ENCODE measurements around the gene KIR3DL1.

Gene KIR3DL1

GRCh38 chr19:54790711-54791110, 25.6 kb upstream of the KIR3DL1 start:
- DNase-seq = no peak
- TF ChIP-seq CTCF (IDR thresholded peaks at IDR 0.05; ENCODE audit: low read depth, low read length) = no peak
- peaks cover 12% of the 10 kb centered on the region for H3K27me3 ChIP-seq
- no peak overlapping the region for H3K4me3 ChIP-seq (ENCODE audit: low read depth, low read length)
- H3K4me1 ChIP-seq = no peaks in the 10 kb centered on the region
- no peaks in the 10 kb centered on the region for H3K9me3 ChIP-seq
- no peaks in the 10 kb centered on the region for H3K36me3 ChIP-seq

- Histone ChIP-seq H3K27me3 (peaks cover 12% of the 10 kb centered on the region), H3K9me3 (no peaks in the 10 kb centered on the region), H3K4me1 (no peaks in the 10 kb centered on the region), H3K4me3 (ENCODE audit: low read depth, low read length) (no peak overlapping the region), H3K36me3 (no peaks in the 10 kb centered on the region)
- DNase-seq = no peak
- TF ChIP-seq CTCF (IDR thresholded peaks at IDR 0.05; ENCODE audit: low read depth, low read length) = no peak
Measured at GRCh38 chr19:54791476-54791875, 24.8 kb upstream of the KIR3DL1 start.

- Histone ChIP-seq H3K9me3 (no peaks in the 10 kb centered on the region), H3K36me3 (no peaks in the 10 kb centered on the region), H3K4me3 (ENCODE audit: low read depth, low read length) (no peak overlapping the region), H3K4me1 (no peaks in the 10 kb centered on the region), H3K27me3 (peaks cover 17% of the 10 kb centered on the region)
- no peak for DNase-seq
- TF ChIP-seq CTCF (IDR thresholded peaks at IDR 0.05; ENCODE audit: low read depth, low read length) = no peak
Measured at GRCh38 chr19:54792814-54793213, 23.5 kb upstream of the KIR3DL1 start.

GRCh38 chr19:54795758-54796157, 20.5 kb upstream of the KIR3DL1 start:
- peaks cover 30% of the 10 kb centered on the region for H3K27me3 ChIP-seq
- TF ChIP-seq CTCF (IDR thresholded peaks at IDR 0.05; ENCODE audit: low read depth, low read length) = no peak
- no peaks in the 10 kb centered on the region for H3K9me3 ChIP-seq
- no peaks in the 10 kb centered on the region for H3K4me1 ChIP-seq
- DNase-seq = no peak
- H3K4me3 ChIP-seq (ENCODE audit: low read depth, low read length) = no peak overlapping the region
- no peaks in the 10 kb centered on the region for H3K36me3 ChIP-seq

GRCh38 chr19:54803410-54803809, 12.9 kb upstream of the KIR3DL1 start, which contains the start of gene KIR2DL4:
KIR2DL4 (plus strand) TSS chr19:54803610; CDS start chr19:54803652, 42 bp downstream.
- H3K27me3 ChIP-seq = peaks cover 10% of the 10 kb centered on the region; the same call in 1 of the 2 replicates
- DNase-seq = no peak
- H3K4me1 ChIP-seq = no peaks in the 10 kb centered on the region
- H3K36me3 ChIP-seq = no peaks in the 10 kb centered on the region
- no peaks in the 10 kb centered on the region for H3K9me3 ChIP-seq
- TF ChIP-seq CTCF (IDR thresholded peaks at IDR 0.05; ENCODE audit: low read depth, low read length) = no peak
- H3K4me3 ChIP-seq (ENCODE audit: low read depth, low read length) = no peak within 1 kb of the TSS

- peaks cover 4% of the 10 kb centered on the region; the same call in 1 of the 2 replicates for H3K27me3 ChIP-seq
- no peaks in the 10 kb centered on the region for H3K9me3 ChIP-seq
- H3K4me3 ChIP-seq (ENCODE audit: low read depth, low read length) = no peak overlapping the region
- no peaks in the 10 kb centered on the region for H3K4me1 ChIP-seq
- no peaks in the 10 kb centered on the region for H3K36me3 ChIP-seq
- DNase-seq = no peak
- TF ChIP-seq CTCF (IDR thresholded peaks at IDR 0.05; ENCODE audit: low read depth, low read length) = no peak
Measured at GRCh38 chr19:54804101-54804500, 12.2 kb upstream of the KIR3DL1 start.

Measured in BE2C (cell line).